WTC11 (cell line): Measurements from ENCODE around the gene EPHA4. TPM values are rescaled to one million over a fixed set of nuclear protein-coding genes. Genes with fewer than 3 reads are reported as not detected.

Source experiments
- ATAC-seq: fragments of 200-7000 bp; cut with Tn5 transposase; 2 replicates; pipeline ENCODE4 v1.10.0; 2021; ENCODE audit warnings: mild to moderate bottlenecking, moderate library complexity
- CTCF ChIA-PET: fragments of 300-600 bp; sonication (Branson Sonifier 250); formaldehyde crosslinking; loops from one replicate; lab custom pipeline; 2021; ENCODE audit warnings: antibody characterized with exemption; lab: Charles Lee
- POLR2A ChIA-PET: fragments of 350-600 bp; sonication (Branson Sonifier 250); formaldehyde crosslinking; loops from one replicate; lab custom pipeline; 2021; ENCODE audit warnings: antibody characterized with exemption; lab: Charles Lee
- DNase-seq: peaks from one replicate; pipeline ENCODE4 v3.0.0; 2021; ENCODE audit warnings: low spot score
- H3K27ac Mint-ChIP-seq: 2 replicates; pipeline ENCODE4 v1.8.0; 2021; ENCODE audit warnings: mixed read lengths
- H3K27me3 Mint-ChIP-seq: 2 replicates; pipeline ENCODE4 v1.8.0; 2021; ENCODE audit warnings: low read depth, mild to moderate bottlenecking, moderate library complexity, mixed read lengths
- H3K36me3 Mint-ChIP-seq: 2 replicates; pipeline ENCODE4 v1.8.0; 2021; ENCODE audit warnings: mixed read lengths
- H3K4me1 Mint-ChIP-seq: 2 replicates; pipeline ENCODE4 v1.8.0; 2022; ENCODE audit warnings: mixed read lengths
- H3K4me3 Mint-ChIP-seq: 2 replicates; pipeline ENCODE4 v1.8.0; 2021; ENCODE audit warnings: mild to moderate bottlenecking, moderate library complexity, mixed read lengths
- H3K9me3 Mint-ChIP-seq: 2 replicates; pipeline ENCODE4 v1.8.0; 2021; ENCODE audit warnings: mixed read lengths
- GTF2I ChIP-seq: fragments of 250-450 bp; sonication (Bioruptor Pico); conservative IDR thresholded peaks from 2 replicates; pipeline ENCODE4 v1.4.0; 2021; ENCODE audit warnings: mild to moderate bottlenecking
- IRF2 ChIP-seq: sonication (generic); formaldehyde crosslinking; IDR thresholded peaks from 2 replicates; pipeline ENCODE4 v1.8.0; 2022; ENCODE audit warnings: low read depth, missing genetic modification reagents, borderline replicate concordance
- JUN ChIP-seq: sonication (generic); formaldehyde crosslinking; IDR thresholded peaks from 2 replicates; pipeline ENCODE4 v1.8.0; 2023; ENCODE audit warnings: mild to moderate bottlenecking, missing genetic modification reagents
- KAT7 ChIP-seq: sonication (generic); formaldehyde crosslinking; IDR thresholded peaks from 2 replicates; pipeline ENCODE4 v1.8.1; 2023; ENCODE audit warnings: missing genetic modification reagents, mild to moderate bottlenecking, borderline replicate concordance
- MYBL2 ChIP-seq: sonication (generic); formaldehyde crosslinking; IDR thresholded peaks from 2 replicates; pipeline ENCODE4 v1.8.1; 2023; ENCODE audit warnings: mild to moderate bottlenecking, moderate library complexity, missing genetic modification reagents
- NFYB ChIP-seq: sonication (generic); formaldehyde crosslinking; conservative IDR thresholded peaks from 2 replicates; pipeline ENCODE4 v1.8.0; 2022; ENCODE audit warnings: low read depth, missing genetic modification reagents
- OVOL2 ChIP-seq: fragments of 250-450 bp; sonication (Bioruptor Pico); IDR thresholded peaks from 2 replicates; pipeline ENCODE4 v1.9.0; 2021; ENCODE audit warnings: mild to moderate bottlenecking, borderline replicate concordance
- RELA ChIP-seq: sonication (generic); formaldehyde crosslinking; IDR thresholded peaks from 2 replicates; pipeline ENCODE4 v1.8.1; 2022; ENCODE audit warnings: missing genetic modification reagents, mild to moderate bottlenecking, borderline replicate concordance
- SMAD4 ChIP-seq: sonication (generic); formaldehyde crosslinking; IDR thresholded peaks from 2 replicates; pipeline ENCODE4 v1.8.0; 2022; ENCODE audit warnings: mild to moderate bottlenecking, missing genetic modification reagents
- TEAD4 ChIP-seq: sonication (generic); formaldehyde crosslinking; IDR thresholded peaks from 2 replicates; pipeline ENCODE4 v1.8.0; 2022; ENCODE audit warnings: mild to moderate bottlenecking, missing genetic modification reagents
- ZNF396 ChIP-seq: fragments of 250-450 bp; sonication (Bioruptor Pico); IDR thresholded peaks from 2 replicates; pipeline ENCODE4 v1.8.0; 2021; ENCODE audit warnings: mild to moderate bottlenecking, moderate library complexity, borderline replicate concordance
- ZNF671 ChIP-seq: fragments of 250-450 bp; sonication (Bioruptor Pico); IDR thresholded peaks from 2 replicates; pipeline ENCODE4 v1.8.0; 2021; ENCODE audit warnings: mild to moderate bottlenecking
- total RNA-seq: library from RNA; stranded (reverse); gene quantifications from 3 replicates; pipeline ENCODE4 v1.2.3, GENCODE V29; 2021
- TF ChIP-seq, protein P1 (sequence below): sonication (generic); formaldehyde crosslinking; IDR thresholded peaks from 2 replicates; pipeline ENCODE4 v1.8.0; 2022; ENCODE audit warnings: missing genetic modification reagents
- TF ChIP-seq, protein P2 (sequence below): sonication (generic); formaldehyde crosslinking; IDR thresholded peaks from 2 replicates; pipeline ENCODE4 v1.8.0; 2022; ENCODE audit warnings: mild to moderate bottlenecking, missing genetic modification reagents
- TF ChIP-seq, protein P3 (sequence below): sonication (generic); formaldehyde crosslinking; IDR thresholded peaks from 2 replicates; pipeline ENCODE4 v1.8.1; 2023; ENCODE audit warnings: mild to moderate bottlenecking, missing genetic modification reagents, moderate library complexity
- TF ChIP-seq, protein P4 (sequence below): fragments of 250-450 bp; sonication (Bioruptor Pico); IDR thresholded peaks from 2 replicates; pipeline ENCODE4 v1.8.0; 2021; ENCODE audit warnings: mild to moderate bottlenecking
- TF ChIP-seq, protein P5 (sequence below): fragments of 250-450 bp; sonication (Bioruptor Pico); conservative IDR thresholded peaks from 2 replicates; pipeline ENCODE4 v1.9.0; 2021; ENCODE audit warnings: mild to moderate bottlenecking
- TF ChIP-seq, protein P6 (sequence below): sonication (generic); formaldehyde crosslinking; IDR thresholded peaks from 2 replicates; pipeline ENCODE4 v1.8.1; 2022; ENCODE audit warnings: missing genetic modification reagents, borderline replicate concordance
- TF ChIP-seq, protein P7 (sequence below): sonication (generic); formaldehyde crosslinking; IDR thresholded peaks from 2 replicates; pipeline ENCODE4 v1.8.1; 2022; ENCODE audit warnings: low read depth, mild to moderate bottlenecking, moderate library complexity, missing genetic modification reagents, borderline replicate concordance
- TF ChIP-seq, protein P8 (sequence below): sonication (generic); formaldehyde crosslinking; IDR thresholded peaks from 2 replicates; pipeline ENCODE4 v1.8.1; 2023; ENCODE audit warnings: mild to moderate bottlenecking, missing genetic modification reagents

The EPHA4 gene
- total RNA-seq, 1 experiment from 2014 or later = 11.0 TPM

DNA sequence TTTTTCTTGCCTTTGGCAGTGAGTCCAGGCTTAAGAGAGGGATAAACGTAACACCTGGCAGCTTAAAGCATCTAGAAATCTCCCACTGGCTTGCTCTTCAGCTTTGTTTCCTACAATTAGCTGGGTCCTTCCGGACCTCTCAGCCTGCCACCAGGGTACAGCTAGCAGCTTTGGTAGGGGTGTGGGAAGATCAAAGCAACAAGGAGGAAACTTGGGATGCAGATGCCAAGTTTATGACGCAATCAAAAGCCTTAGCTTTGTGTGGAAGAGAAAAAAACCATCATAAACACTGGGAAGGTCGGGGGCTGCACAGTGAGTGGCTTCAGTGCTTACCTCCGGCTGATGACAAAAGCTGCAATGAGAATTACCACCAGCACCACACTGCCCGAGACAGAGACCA is 116.9 kb downstream of the EPHA4 start (continued):
- TF ChIP-seq, protein P1, sequence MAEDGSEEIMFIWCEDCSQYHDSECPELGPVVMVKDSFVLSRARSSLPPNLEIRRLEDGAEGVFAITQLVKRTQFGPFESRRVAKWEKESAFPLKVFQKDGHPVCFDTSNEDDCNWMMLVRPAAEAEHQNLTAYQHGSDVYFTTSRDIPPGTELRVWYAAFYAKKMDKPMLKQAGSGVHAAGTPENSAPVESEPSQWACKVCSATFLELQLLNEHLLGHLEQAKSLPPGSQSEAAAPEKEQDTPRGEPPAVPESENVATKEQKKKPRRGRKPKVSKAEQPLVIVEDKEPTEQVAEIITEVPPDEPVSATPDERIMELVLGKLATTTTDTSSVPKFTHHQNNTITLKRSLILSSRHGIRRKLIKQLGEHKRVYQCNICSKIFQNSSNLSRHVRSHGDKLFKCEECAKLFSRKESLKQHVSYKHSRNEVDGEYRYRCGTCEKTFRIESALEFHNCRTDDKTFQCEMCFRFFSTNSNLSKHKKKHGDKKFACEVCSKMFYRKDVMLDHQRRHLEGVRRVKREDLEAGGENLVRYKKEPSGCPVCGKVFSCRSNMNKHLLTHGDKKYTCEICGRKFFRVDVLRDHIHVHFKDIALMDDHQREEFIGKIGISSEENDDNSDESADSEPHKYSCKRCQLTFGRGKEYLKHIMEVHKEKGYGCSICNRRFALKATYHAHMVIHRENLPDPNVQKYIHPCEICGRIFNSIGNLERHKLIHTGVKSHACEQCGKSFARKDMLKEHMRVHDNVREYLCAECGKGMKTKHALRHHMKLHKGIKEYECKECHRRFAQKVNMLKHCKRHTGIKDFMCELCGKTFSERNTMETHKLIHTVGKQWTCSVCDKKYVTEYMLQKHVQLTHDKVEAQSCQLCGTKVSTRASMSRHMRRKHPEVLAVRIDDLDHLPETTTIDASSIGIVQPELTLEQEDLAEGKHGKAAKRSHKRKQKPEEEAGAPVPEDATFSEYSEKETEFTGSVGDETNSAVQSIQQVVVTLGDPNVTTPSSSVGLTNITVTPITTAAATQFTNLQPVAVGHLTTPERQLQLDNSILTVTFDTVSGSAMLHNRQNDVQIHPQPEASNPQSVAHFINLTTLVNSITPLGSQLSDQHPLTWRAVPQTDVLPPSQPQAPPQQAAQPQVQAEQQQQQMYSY (CRISPR knock-in tag) = no peak
- TF ChIP-seq ZNF396 (CRISPR knock-in tag) (no peak), GTF2I (CRISPR knock-in tag) (no peak), IRF2 (no peak), JUN (CRISPR knock-in tag) (no peak), NFYB (CRISPR knock-in tag) (no peak)
- TF ChIP-seq, protein P2, sequence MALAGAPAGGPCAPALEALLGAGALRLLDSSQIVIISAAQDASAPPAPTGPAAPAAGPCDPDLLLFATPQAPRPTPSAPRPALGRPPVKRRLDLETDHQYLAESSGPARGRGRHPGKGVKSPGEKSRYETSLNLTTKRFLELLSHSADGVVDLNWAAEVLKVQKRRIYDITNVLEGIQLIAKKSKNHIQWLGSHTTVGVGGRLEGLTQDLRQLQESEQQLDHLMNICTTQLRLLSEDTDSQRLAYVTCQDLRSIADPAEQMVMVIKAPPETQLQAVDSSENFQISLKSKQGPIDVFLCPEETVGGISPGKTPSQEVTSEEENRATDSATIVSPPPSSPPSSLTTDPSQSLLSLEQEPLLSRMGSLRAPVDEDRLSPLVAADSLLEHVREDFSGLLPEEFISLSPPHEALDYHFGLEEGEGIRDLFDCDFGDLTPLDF (CRISPR knock-in tag) = no peak
- TF ChIP-seq, protein P3, sequence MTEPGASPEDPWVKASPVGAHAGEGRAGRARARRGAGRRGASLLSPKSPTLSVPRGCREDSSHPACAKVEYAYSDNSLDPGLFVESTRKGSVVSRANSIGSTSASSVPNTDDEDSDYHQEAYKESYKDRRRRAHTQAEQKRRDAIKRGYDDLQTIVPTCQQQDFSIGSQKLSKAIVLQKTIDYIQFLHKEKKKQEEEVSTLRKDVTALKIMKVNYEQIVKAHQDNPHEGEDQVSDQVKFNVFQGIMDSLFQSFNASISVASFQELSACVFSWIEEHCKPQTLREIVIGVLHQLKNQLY = no peak
- TF ChIP-seq, protein P4, sequence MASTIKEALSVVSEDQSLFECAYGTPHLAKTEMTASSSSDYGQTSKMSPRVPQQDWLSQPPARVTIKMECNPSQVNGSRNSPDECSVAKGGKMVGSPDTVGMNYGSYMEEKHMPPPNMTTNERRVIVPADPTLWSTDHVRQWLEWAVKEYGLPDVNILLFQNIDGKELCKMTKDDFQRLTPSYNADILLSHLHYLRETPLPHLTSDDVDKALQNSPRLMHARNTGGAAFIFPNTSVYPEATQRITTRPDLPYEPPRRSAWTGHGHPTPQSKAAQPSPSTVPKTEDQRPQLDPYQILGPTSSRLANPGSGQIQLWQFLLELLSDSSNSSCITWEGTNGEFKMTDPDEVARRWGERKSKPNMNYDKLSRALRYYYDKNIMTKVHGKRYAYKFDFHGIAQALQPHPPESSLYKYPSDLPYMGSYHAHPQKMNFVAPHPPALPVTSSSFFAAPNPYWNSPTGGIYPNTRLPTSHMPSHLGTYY (CRISPR knock-in tag) = no peak
- TF ChIP-seq, protein P5, sequence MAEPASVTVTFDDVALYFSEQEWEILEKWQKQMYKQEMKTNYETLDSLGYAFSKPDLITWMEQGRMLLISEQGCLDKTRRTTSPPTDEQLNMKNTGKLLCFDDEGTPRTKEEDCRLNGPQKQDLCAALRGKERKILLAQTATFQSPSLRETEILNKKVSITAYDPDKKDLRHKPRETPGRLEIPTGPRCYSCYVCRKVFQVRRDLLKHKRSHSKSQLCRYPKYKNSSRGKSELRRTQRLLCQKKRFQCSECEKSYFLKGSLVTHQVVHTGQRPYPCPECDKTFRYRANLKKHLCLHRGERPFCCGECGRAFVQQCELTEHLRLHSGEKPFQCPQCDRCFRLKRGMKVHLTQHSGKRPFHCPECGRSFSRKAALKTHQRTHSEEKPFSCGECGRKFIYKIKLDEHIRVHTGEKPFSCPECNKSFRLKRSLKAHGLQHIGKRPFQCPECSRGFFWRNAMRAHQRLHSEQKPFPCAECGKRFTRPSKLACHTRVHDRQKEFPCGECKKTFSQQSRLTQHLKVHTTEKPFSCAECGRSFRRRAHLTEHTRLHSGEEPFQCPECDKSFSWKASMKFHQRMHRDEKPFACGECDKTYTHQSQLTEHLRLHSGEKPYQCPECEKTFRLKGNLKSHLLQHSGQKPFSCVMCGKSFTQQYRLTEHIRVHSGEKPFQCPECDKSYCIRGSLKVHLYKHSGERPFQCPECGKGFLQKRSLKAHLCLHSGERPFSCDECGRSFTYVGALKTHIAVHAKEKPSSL (CRISPR knock-in tag) = no peak
- TF ChIP-seq, protein P6, sequence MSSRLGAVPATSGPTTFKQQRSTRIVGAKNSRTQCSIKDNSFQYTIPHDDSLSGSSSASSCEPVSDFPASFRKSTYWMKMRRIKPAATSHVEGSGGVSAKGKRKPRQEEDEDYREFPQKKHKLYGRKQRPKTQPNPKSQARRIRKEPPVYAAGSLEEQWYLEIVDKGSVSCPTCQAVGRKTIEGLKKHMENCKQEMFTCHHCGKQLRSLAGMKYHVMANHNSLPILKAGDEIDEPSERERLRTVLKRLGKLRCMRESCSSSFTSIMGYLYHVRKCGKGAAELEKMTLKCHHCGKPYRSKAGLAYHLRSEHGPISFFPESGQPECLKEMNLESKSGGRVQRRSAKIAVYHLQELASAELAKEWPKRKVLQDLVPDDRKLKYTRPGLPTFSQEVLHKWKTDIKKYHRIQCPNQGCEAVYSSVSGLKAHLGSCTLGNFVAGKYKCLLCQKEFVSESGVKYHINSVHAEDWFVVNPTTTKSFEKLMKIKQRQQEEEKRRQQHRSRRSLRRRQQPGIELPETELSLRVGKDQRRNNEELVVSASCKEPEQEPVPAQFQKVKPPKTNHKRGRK (CRISPR knock-in tag) = no peak

DNA sequence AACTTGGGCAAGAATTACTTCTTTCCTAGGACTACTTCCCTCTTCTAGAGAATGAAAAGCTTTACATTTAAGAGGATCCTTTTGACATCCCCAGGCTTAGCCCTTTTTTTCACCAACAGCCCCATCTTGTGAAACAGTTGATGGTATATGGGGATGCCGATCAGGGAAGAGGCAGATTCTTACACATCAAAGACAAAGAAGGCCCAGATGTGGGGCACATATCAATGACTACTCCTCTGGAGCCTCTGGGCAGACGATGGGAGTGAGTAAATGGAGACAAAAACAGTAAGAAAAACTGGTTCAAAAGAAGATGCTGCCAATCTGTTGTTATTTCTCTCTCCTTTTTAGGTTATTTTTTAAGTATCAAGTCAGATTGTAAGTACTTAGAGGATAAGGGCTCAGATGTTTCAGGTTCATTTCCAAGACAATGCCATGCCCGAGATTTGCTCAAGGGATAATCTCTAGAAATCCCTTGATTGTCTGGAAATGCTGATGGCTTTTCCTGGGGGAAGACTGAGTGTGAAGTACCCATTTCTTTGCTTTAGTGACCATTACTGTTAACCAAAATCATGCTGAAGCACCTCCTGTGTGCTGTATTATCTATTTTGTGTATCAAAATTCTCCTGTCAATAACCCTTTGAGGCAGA is 117.5 kb downstream of the EPHA4 start:
- Mint-ChIP-seq H3K36me3 (peaks cover 6% of the 10 kb centered on the region), H3K27ac (no peak overlapping the region), H3K9me3 (peaks cover 6% of the 10 kb centered on the region), H3K4me3 (no peak overlapping the region), H3K4me1 (peaks cover 26% of the 10 kb centered on the region), H3K27me3 (no peaks in the 10 kb centered on the region)
- ATAC-seq = peak; percentile 62
- CTCF ChIA-PET = no interaction called here
- no peak for DNase-seq
- POLR2A ChIA-PET = no interaction called here
- TF ChIP-seq KAT7 (CRISPR knock-in tag) = no peak
- no peak for TF ChIP-seq RELA (CRISPR knock-in tag)
- TF ChIP-seq, protein P7, sequence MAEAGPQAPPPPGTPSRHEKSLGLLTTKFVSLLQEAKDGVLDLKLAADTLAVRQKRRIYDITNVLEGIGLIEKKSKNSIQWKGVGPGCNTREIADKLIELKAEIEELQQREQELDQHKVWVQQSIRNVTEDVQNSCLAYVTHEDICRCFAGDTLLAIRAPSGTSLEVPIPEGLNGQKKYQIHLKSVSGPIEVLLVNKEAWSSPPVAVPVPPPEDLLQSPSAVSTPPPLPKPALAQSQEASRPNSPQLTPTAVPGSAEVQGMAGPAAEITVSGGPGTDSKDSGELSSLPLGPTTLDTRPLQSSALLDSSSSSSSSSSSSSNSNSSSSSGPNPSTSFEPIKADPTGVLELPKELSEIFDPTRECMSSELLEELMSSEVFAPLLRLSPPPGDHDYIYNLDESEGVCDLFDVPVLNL (CRISPR knock-in tag) = no peak
- TF ChIP-seq ZNF671 = no peak
- no peak for TF ChIP-seq OVOL2
- TF ChIP-seq, protein P8, sequence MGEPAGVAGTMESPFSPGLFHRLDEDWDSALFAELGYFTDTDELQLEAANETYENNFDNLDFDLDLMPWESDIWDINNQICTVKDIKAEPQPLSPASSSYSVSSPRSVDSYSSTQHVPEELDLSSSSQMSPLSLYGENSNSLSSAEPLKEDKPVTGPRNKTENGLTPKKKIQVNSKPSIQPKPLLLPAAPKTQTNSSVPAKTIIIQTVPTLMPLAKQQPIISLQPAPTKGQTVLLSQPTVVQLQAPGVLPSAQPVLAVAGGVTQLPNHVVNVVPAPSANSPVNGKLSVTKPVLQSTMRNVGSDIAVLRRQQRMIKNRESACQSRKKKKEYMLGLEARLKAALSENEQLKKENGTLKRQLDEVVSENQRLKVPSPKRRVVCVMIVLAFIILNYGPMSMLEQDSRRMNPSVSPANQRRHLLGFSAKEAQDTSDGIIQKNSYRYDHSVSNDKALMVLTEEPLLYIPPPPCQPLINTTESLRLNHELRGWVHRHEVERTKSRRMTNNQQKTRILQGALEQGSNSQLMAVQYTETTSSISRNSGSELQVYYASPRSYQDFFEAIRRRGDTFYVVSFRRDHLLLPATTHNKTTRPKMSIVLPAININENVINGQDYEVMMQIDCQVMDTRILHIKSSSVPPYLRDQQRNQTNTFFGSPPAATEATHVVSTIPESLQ (CRISPR knock-in tag) = no peak
- TF ChIP-seq SMAD4 = no peak
- no peak for TF ChIP-seq JUN (CRISPR knock-in tag)
- TF ChIP-seq TEAD4 (CRISPR knock-in tag) = no peak
- TF ChIP-seq, protein P2 (CRISPR knock-in tag) = no peak
- TF ChIP-seq MYBL2 (CRISPR knock-in tag) = no peak
- TF ChIP-seq ZNF396 (CRISPR knock-in tag) = no peak
